ENCODE results near the gene ACOT2.
"Not testable (repeated sequence)": the region's sequence is repeated elsewhere in the genome, so short reads cannot be mapped to it uniquely, and the experiment has no call there.

The ACOT2 gene

GRCh38 chr14:73567951-73568885 is 795 bp upstream of the ACOT2 start:
- no peak for DNase-seq (ENCODE audit: low read depth)

- not testable (repeated sequence) for DNase-seq (ENCODE audit: low read depth)
These were observed 178 bp upstream of the ACOT2 start for GRCh38 chr14:73568886-73569184.

GRCh38 chr14:73570913-73571312 is 1.9 kb downstream of the ACOT2 start:
- DNase-seq (ENCODE audit: low read depth), result not testable (repeated sequence)

GRCh38 chr14:73573034-73573433 is 4.0 kb downstream of the ACOT2 start:
- not testable (repeated sequence) for DNase-seq (ENCODE audit: low read depth)

GRCh38 chr14:73573740-73574139 is 4.7 kb downstream of the ACOT2 start:
- DNase-seq (ENCODE audit: low read depth), result not testable (repeated sequence)

- DNase-seq (ENCODE audit: low read depth), result not testable (repeated sequence)
These were observed 5.2 kb downstream of the ACOT2 start for GRCh38 chr14:73574251-73574650.

- DNase-seq (ENCODE audit: low read depth), result no peak
These were observed 7.4 kb downstream of the ACOT2 start for GRCh38 chr14:73576391-73576790.

- DNase-seq (ENCODE audit: low read depth), result not testable (repeated sequence)
These were observed 8.2 kb downstream of the ACOT2 start for GRCh38 chr14:73577214-73577613.

- DNase-seq (ENCODE audit: low read depth), result not testable (repeated sequence)
These were observed 13.3 kb downstream of the ACOT2 start for GRCh38 chr14:73582102-73582979.

GRCh38 chr14:73588695-73589094 is 19.7 kb downstream of the ACOT2 start:
- DNase-seq (ENCODE audit: low read depth), result no peak

- no peak for DNase-seq (ENCODE audit: low read depth)
These were observed 20.1 kb downstream of the ACOT2 start for GRCh38 chr14:73589116-73589515.

- not testable (repeated sequence) for DNase-seq (ENCODE audit: low read depth)
These were observed 21.6 kb downstream of the ACOT2 start for GRCh38 chr14:73590673-73591004.

GRCh38 chr14:73591690-73592449 is 22.9 kb downstream of the ACOT2 start, which contains the start of gene ACOT4:
Gene ACOT4, plus strand, starts transcription at chr14:73591873. Its CDS starts 87 bp downstream, at chr14:73591960.
- DNase-seq (ENCODE audit: low read depth), result peak; percentile 23

- no peak for DNase-seq (ENCODE audit: low read depth)
These were observed 25.5 kb downstream of the ACOT2 start for GRCh38 chr14:73594491-73594890.

GRCh38 chr14:73599499-73599898 is 30.5 kb downstream of the ACOT2 start:
- no peak for DNase-seq (ENCODE audit: low read depth)

- DNase-seq (ENCODE audit: low read depth), result no peak
These were observed 34.0 kb downstream of the ACOT2 start for GRCh38 chr14:73602994-73603393.

- no peak for DNase-seq (ENCODE audit: low read depth)
These were observed 37.3 kb downstream of the ACOT2 start for GRCh38 chr14:73606271-73606670.

- DNase-seq (ENCODE audit: low read depth), result no peak
These were observed 38.2 kb downstream of the ACOT2 start for GRCh38 chr14:73607241-73607640.

GRCh38 chr14:73610687-73611086 is 41.7 kb downstream of the ACOT2 start:
- no peak for DNase-seq (ENCODE audit: low read depth)

GRCh38 chr14:73612339-73613045 is 43.5 kb downstream of the ACOT2 start, which contains the start of gene ACOT6:
Gene ACOT6, plus strand, starts transcription at chr14:73612517. Its CDS starts 55 bp downstream, at chr14:73612572.
- peak; percentile 18 for DNase-seq (ENCODE audit: low read depth)

- no peak for DNase-seq (ENCODE audit: low read depth)
These were observed 44.0 kb downstream of the ACOT2 start for GRCh38 chr14:73613046-73613383.
